CD1c-positive myeloid dendritic cell (primary cell): ENCODE data around the gene LMF1.
"Not testable (repeated sequence)": the region's sequence is repeated elsewhere in the genome, so short reads cannot be mapped to it uniquely, and the experiment has no call there.

Source experiments
- DNase-seq: peaks from one replicate; pipeline ENCODE4 v3.0.0-alpha.2; 2016; ENCODE audit errors: extremely low spot score

LMF1 gene

DNA sequence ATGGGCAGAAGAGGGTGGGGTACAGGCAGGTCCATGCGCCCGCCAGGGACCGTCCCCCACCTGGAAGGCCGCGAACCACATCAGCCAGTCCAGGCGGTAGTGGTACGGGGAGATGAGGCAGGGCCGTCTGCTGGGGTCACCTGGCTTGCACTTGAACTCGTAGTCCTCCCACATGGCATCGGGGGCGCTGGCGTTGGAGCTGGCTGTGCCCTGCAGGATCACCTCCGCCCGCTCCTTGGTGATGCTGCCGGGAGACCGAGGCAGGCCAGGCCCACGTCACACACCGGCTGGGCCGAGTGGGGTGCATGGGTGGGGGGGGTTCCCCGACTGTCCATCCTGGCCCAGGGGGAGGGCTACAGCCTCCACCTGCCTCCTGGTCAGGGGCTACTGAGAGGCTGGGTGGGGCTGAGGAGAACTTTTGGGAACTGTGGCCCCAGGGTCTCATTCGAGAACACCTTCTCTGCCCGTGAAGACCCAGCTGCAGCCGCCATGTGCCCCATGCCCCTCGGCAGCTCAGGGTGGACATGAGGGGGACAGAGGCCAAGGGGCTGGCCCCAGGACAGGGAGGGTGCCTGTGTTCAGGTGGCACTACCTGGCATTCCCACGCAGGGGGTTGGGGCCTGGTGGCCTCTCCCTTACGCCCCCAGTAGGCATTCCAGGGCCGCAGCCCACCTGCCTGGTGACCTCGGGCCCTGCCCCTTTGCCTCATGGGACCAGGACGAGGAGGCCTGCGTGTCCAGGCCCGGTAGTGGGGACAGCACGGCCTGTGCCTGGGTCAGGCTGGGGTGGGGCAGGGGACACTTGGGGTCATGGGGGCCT lies 100.8 kb downstream of the LMF1 start:
- DNase-seq: no peak

DNA sequence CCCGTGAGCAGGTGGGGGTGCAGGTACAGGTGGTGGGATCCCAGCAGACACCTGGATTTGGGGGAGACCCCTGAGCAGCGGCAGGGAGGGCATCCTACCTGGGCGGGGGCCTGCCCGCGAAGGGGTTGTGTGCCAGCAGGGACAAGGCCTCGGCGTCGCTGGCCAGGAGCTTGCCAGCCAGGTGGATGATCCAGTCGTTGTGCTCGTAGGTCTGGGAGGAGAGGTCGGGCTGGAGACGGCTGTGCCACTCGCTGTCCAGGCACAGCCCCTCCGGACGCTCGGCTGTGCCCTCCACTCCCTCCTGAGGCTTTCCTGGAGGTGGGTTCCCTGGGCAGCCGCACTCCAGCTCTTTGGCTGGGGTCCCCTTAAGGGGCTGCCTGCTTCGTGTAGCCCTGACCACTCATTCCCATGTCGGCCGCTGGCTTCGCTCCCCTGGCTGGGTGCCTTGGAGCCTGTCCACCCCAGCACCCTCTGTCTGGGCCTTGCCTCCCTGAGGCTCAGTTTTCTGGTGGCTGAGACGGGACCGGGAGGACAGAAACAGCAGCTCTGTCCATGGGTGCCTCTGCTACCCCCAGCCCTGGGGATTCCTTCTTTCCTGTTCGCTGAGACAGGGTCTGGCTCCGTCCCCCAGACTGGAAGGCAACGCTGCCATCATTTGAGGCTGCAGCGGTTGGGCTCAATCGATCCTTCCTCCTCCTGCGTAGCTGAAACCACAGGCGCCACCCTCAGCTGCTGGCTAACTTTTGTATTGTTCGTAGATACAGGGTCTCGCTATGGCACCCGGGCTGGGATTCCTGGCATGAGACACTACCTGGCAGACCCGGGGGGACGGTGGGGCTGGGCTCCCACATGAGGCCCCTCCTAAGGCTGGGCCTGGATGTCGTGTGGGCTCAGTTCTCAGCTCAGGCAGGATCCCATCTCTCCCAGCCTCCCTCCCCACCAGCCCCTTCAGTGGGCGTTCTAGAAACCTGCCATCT lies 101.7 kb downstream of the LMF1 start:
- DNase-seq: no peak

GRCh38 chr16:868386-868755 lies 102.4 kb downstream of the LMF1 start:
- DNase-seq: no peak

GRCh38 chr16:867421-868385 lies 103.1 kb downstream of the LMF1 start:
- no peak for DNase-seq

- no peak for DNase-seq
These were observed 104.4 kb downstream of the LMF1 start for GRCh38 chr16:866252-866896.

DNA sequence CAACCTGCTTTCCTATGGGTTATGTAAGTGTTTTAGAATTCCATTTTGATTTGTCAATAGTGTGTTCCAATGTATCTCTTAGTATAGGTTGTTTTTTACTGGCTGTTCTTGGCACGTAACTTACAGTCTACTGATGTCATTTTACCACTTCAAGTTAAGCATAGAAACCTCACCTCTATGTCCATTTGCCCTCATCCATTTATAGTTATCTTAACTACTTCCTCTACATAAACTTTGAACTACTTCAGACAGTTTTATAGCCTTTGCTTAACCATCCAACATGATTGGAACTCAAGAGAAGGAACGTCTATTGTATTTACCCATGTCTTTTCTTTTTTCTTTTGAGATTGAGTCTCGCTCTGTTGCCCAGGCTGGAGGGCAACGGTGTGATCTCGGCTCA lies 105.8 kb downstream of the LMF1 start:
- no peak for DNase-seq

GRCh38 chr16:861446-861845 lies 109.3 kb downstream of the LMF1 start:
- DNase-seq: no peak

DNA sequence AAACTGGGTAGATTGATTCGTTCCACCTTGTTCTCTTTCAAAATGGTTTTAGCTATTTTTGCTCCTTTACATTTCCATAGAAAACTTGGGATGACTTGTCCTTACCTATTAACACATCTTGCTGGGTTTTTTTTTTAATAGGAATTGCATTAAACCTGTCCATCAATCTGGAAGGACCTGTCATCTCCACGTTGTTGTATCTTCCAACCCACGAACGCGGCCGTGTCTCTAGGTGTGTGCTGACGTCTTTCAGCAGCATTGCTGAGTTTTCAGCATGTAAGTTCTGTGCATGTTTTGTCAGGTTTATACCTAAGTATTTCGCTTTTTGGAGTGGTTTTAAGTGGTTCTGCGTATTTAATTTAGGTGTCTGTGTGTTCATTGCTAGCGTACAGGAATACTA lies 109.9 kb downstream of the LMF1 start:
- DNase-seq: no peak

DNA sequence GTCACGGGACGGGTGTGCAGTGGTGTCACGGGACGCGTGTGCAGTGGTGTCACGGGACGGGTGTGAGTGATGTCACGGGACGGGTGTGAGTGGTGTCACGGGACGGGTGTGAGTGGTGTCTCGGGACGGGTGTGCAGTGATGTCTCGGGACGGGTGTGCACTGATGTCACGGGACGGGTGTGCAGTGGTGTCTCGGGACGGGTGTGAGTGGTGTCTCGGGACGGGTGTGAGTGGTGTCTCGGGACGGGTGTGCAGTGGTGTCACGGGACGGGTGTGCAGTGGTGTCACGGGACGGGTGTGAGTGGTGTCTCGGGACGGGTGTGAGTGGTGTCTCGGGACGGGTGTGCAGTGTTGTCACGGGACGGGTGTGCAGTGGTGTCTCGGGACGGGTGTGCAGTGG lies 111.8 kb downstream of the LMF1 start:
- DNase-seq: not testable (repeated sequence)

- DNase-seq: not testable (repeated sequence)
These were observed 112.3 kb downstream of the LMF1 start for GRCh38 chr16:858441-858840.

GRCh38 chr16:856811-857210 lies 114.0 kb downstream of the LMF1 start:
- DNase-seq: no peak

DNA sequence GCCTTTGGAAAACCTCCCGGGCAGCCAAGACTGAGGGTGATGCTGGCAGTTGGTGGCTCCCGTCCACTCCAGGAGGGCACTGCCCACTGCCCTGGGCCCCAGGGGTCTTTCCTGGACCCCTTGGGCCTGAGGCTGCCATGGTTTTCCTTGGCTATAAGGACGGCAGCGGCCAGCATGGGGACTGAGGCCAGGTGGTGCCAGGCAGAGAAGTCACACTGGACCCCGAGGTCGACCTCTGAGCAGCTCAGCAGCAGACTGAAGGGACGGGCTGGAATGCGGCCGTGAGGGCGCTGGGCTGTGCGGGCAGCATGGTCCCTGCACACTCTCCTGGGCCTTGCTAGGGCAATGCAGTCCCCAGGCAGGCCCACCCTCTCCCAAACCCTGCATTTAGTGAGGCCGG lies 114.7 kb downstream of the LMF1 start:
- DNase-seq: no peak

GRCh38 chr16:855471-855870 lies 115.3 kb downstream of the LMF1 start:
- no peak for DNase-seq

- no peak for DNase-seq
These were observed 115.9 kb downstream of the LMF1 start for GRCh38 chr16:854808-855410.

DNA sequence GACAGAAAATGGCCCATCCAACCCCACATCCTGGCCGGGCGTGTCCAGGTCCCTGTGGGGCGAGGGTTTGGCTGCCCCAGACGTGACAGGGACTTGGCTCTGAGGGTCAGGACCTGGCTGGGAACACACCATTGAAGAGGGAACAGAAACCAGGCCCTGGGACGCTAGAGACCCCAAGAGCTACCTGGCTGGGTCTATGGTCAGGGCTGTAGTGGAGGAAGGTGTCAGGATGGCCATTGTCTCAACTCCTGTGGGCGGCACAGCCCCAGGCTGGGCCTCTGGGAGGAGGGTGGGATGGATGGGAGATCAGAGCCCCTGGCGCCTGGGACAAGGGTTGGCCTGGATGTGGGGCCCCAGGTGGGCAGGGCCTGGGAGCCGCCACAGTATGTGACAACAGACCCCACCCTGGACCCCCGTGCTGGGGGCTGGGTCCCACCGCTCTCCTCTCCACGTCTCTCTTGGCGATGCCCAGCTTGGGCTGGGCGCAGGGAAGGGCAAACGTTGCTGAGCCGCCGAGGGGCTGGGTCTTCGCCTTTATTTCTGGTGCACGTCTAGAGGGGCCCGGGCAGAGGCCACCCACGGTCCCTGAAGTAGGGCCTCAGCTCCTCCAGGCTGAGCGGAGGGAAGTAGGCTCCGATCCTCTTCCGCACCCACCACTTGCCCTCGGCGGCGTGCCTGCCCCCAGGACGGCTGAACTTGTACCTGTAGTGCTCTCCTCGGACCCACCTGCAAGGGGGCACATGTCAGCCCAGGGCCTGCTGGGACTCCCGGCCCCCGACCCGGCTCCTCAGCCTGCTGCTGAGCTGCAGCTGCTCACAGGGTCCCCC lies 116.6 kb downstream of the LMF1 start:
- no peak for DNase-seq

GRCh38 chr16:853306-853705 lies 117.5 kb downstream of the LMF1 start:
- DNase-seq: no peak

- no peak for DNase-seq
These were observed 118.2 kb downstream of the LMF1 start for GRCh38 chr16:852451-853185.

GRCh38 chr16:851871-852270 lies 118.9 kb downstream of the LMF1 start:
- no peak for DNase-seq

DNA sequence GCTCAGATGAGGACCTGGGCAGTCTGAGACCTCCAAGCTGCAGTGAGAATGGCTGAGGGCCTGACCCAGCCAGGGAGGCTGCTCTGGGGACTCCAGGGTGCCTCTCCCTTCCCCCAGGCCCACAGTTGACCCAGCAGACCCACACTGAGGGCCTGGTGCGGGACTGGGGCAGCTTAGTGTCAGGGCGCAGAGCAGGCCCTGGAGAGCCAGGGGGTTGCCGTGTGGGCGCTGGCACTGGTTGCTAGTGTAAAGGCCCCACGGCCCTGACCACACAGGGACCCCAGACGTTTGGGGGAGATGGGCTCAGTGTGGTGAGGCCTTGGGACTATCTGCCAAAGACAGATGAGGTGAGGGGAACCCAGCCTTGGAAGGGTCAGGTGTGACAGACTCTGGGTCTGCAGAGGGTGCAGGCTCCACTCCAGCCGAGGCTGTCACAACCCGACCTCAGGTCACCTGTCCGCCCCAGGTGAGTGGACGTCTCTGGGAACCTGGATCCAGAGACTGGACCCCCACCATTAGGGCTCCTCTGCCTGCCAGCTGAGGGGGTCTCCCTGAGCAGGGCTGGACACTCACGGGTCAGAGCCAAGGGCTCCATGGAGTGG lies 119.5 kb downstream of the LMF1 start:
- DNase-seq: no peak
